Spleen (tissue), 11 donors: Measurements from ENCODE around the gene GGT6. TPM values are rescaled to one million over a fixed set of nuclear protein-coding genes. Genes with fewer than 3 reads are reported as not detected.

Experiments used
- DNase-seq: peaks from one replicate; pipeline ENCODE4 v3.0.0-alpha.2; 2020
- H3K27ac ChIP-seq, 8 donors: fragments of 200-600 bp; sonication (generic) in 7 of 8; 1 replicate in 4 of 8; 2 replicates in 4 of 8; pipeline versions ENCODE4 v1.5.0 to v1.8.0; 2016 to 2021; ENCODE audit warnings: inconsistent platforms in 4 of 8, mild to moderate bottlenecking in 4 of 8, moderate library complexity in 1 of 8
- H3K27me3 ChIP-seq, 7 donors: fragments of 200-600 bp; sonication (generic) in 6 of 7; replicated peaks in 1 of 7; 1 replicate in 4 of 7; 2 replicates in 3 of 7; pipeline versions ENCODE4 v1.5.0 to v1.8.0; 2016 to 2021; ENCODE audit warnings: inconsistent platforms in 3 of 7, mild to moderate bottlenecking in 1 of 7
- H3K36me3 ChIP-seq, 6 donors: fragments of 200-600 bp; sonication (generic) in 5 of 6; 1 replicate in 4 of 6; 2 replicates in 2 of 6; pipeline versions ENCODE4 v1.5.0 to v1.8.0; 2016 to 2021; ENCODE audit warnings: inconsistent platforms in 2 of 6
- H3K4me1 ChIP-seq, 6 donors: fragments of 200-600 bp; sonication (generic) in 5 of 6; 1 replicate in 3 of 6; 2 replicates in 3 of 6; pipeline versions ENCODE4 v1.5.0 to v1.8.0; 2016 to 2021; ENCODE audit warnings: inconsistent platforms in 3 of 6
- H3K4me3 ChIP-seq, 8 donors: fragments of 200-600 bp; sonication (generic) in 7 of 8; 1 replicate in 4 of 8; 2 replicates in 4 of 8; pipeline versions ENCODE4 v1.5.0 to v1.8.0; 2016 to 2021; ENCODE audit warnings: inconsistent platforms in 4 of 8, mild to moderate bottlenecking in 4 of 8, moderate library complexity in 2 of 8
- H3K9me3 ChIP-seq, 8 donors: fragments of 200-600 bp; sonication (generic) in 7 of 8; 1 replicate in 4 of 8; 2 replicates in 4 of 8; pipeline versions ENCODE4 v1.5.0 to v1.8.0; 2016 to 2021; ENCODE audit warnings: inconsistent platforms in 4 of 8
- CTCF ChIP-seq, 11 experiments: fragments of 200-600 bp in 7 of 11; fragments of 450-650 bp in 4 of 11; sonication (generic) in 4 of 11; IDR thresholded peaks in 8 of 11; conservative IDR thresholded peaks in 3 of 11; 1 replicate in 7 of 11; 2 replicates in 4 of 11; pipeline versions ENCODE4 v1.4.0 to v1.8.0; 2016 to 2021; ENCODE audit warnings: antibody characterized with exemption in 11 of 11, inconsistent platforms in 4 of 11, mild to moderate bottlenecking in 1 of 11
- POLR2A ChIP-seq, 3 donors: fragments of 450-650 bp; IDR thresholded peaks; one replicate each; pipeline ENCODE4 v1.5.1; 2017; ENCODE audit warnings: antibody characterized with exemption in 3 of 3, mild to moderate bottlenecking in 1 of 3
- POLR2AphosphoS5 ChIP-seq, 3 donors: sonication (generic); formaldehyde crosslinking; IDR thresholded peaks; one replicate each; pipeline ENCODE4 v1.5.1; 2017; ENCODE audit warnings: antibody characterized with exemption in 3 of 3
- whole genome bisulfite sequencing, 5 donors: extraction: QIAGEN DNeasy Blood & Tissue Kit in 3 of 5; methylation state at CpG; one replicate each; pipeline versions ENCODE4 v1.1.5 to v1.1.7; 2013 to 2018; 5-methylcytosine and 5-hydroxymethylcytosine counted together
- intact Hi-C: fragments of 100-400 bp; cut with DNase I; formaldehyde crosslinking; loops from one replicate; pipeline ENCODE4 v1.15.0; 2023; ENCODE audit warnings: low total_unique reads
- polyA plus RNA-seq, 3 donors: library from polyadenylated mRNA; stranded (reverse); fragments of 200-250 nt; gene quantifications; one replicate each; pipeline ENCODE4 v1.2.1, GENCODE V29; 2013
- total RNA-seq, 7 donors: library from RNA; depleted of rRNA in 3 of 7; stranded (reverse); fragments of >200 nt in 3 of 7; fragmentation: NEBNext Ultra II Directional in 4 of 7; extraction: Animal tissue kit (Norgen Biotek cat#: 25700) in 4 of 7; gene quantifications; one replicate each; pipeline versions ENCODE4 v1.1.0 to v1.2.1, GENCODE V29; 2016 to 2021
- donor health status: healthy with polysubstance abuse.
- donor health status: DM: no; HTN: no; CAD: no; lungs with moderate emphysema.
- donor health status: DM: no; HTN: no; CAD: no.
- donor health status: Bipolar disorder and iron deficiency.
- donor health status: healthy.
- donor health status: DM: no; HTN: no; CAD: no.
- donor health status: DM: yes; HTN: yes; CAD: no.

Gene GGT6
- total and polyA plus RNA-seq, 10 donors, result 0.03 to 0.42 TPM; not detected in 8

GRCh38 chr17:4508207-4508606 is 52.2 kb downstream of the GGT6 start:
- 39 to 87% (median 70%) methylated on average over 2 to 3 of the region's 3 CpGs for WGBS, 5 donors

GRCh38 chr17:4507361-4508111 is 52.8 kb downstream of the GGT6 start:
- intact Hi-C loops, result no loop called here
- Histone ChIP-seq H3K4me3 (no peak overlapping the region), H3K4me1 (peaks cover 43 to 100% (median 78%) of the 10 kb centered on the region in 6 donors), H3K36me3 (no peaks in the 10 kb centered on the region), H3K27me3 (peaks cover 0 to 59% (median under 1%) of the 10 kb centered on the region in 7 donors), H3K9me3 (no peaks in the 10 kb centered on the region), H3K27ac (peak overlapping the region in 6 of 8 donors; percentile 24 to 86 (median 76))
- 57 to 78% (median 62%) methylated on average over 6 to 8 of the region's 8 CpGs for WGBS, 5 donors
- DNase-seq, result no peak
- TF ChIP-seq CTCF (IDR thresholded peaks at IDR 0.05 in 8 of 11, conservative IDR thresholded peaks at IDR 0.05 in 3 of 11) (no peak), POLR2A (IDR thresholded peaks at IDR 0.05) (no peak), POLR2AphosphoS5 (IDR thresholded peaks at IDR 0.05) (no peak)

More at GRCh38 chr17:4508207-4508606, 52.2 kb downstream of the GGT6 start:
- TF ChIP-seq POLR2A (IDR thresholded peaks at IDR 0.05), result no peak
- TF ChIP-seq CTCF (IDR thresholded peaks at IDR 0.05 in 8 of 11, conservative IDR thresholded peaks at IDR 0.05 in 3 of 11), result no peak
- TF ChIP-seq POLR2AphosphoS5 (IDR thresholded peaks at IDR 0.05), result no peak
- Histone ChIP-seq H3K4me1 (peaks cover 43 to 100% (median 78%) of the 10 kb centered on the region in 6 donors), H3K4me3 (no peak overlapping the region), H3K9me3 (no peaks in the 10 kb centered on the region), H3K27me3 (peaks cover 0 to 52% (median 0%) of the 10 kb centered on the region in 7 donors), H3K36me3 (no peaks in the 10 kb centered on the region), H3K27ac (peak overlapping the region in 6 of 8 donors; percentile 29 to 86 (median 80))
- intact Hi-C loops, result no loop called here
- DNase-seq, result no peak

Other genes with a start within 250 kb of the GGT6 start
- gene UBE2G1, start 193.9 kb downstream of the GGT6 start, total RNA-seq, result 10 to 100 TPM; 43.8 to 59.7 (median 56.1) TPM
- 10 to 100 TPM; 10.7 to 15.2 (median 15.2) TPM for gene UBE2G1, start 193.9 kb downstream of the GGT6 start, polyA plus RNA-seq
- gene SPNS3, start 126.6 kb downstream of the GGT6 start, total RNA-seq, result 1 to 10 TPM; 1.1 to 4.7 (median 3.6) TPM
- gene SPNS3, start 126.6 kb downstream of the GGT6 start, polyA plus RNA-seq, result 1 to 10 TPM; 2.8 to 7.2 (median 4.3) TPM
- gene SPNS2, start 61.7 kb downstream of the GGT6 start, total RNA-seq, result 10 to 100 TPM; 19.6 to 53.5 (median 36.6) TPM
- gene SPNS2, start 61.7 kb downstream of the GGT6 start, polyA plus RNA-seq, result 10 to 100 TPM in 2 of 3 donors, 1 to 10 TPM in 1; 8.1 to 20.4 (median 13.2) TPM
- gene MYBBP1A, start 5.2 kb downstream of the GGT6 start, total RNA-seq, result 10 to 100 TPM; 37.1 to 71.2 (median 54.4) TPM
- 10 to 100 TPM; 24.7 to 48.6 (median 35.5) TPM for gene MYBBP1A, start 5.2 kb downstream of the GGT6 start, polyA plus RNA-seq
- gene SMTNL2, start 24.0 kb upstream of the GGT6 start, total RNA-seq, result 1 to 10 TPM in 2 of 7 donors, under 1 TPM in 5; 0.42 to 1.5 (median 0.97) TPM
- under 1 TPM; 0.22 to 0.67 (median 0.36) TPM for gene SMTNL2, start 24.0 kb upstream of the GGT6 start, polyA plus RNA-seq
- 1 to 10 TPM in 2 of 7 donors, under 1 TPM in 4, not detected in 1; 0.46 to 2.6 (median 0.88) TPM for gene ALOX15, start 81.1 kb upstream of the GGT6 start, total RNA-seq
- under 1 TPM; 0.04 to 0.09 (median 0.06) TPM for gene ALOX15, start 81.1 kb upstream of the GGT6 start, polyA plus RNA-seq
- 10 to 100 TPM; 21.7 to 67.6 (median 43.9) TPM for gene PELP1, start 143.6 kb upstream of the GGT6 start, total RNA-seq
- 10 to 100 TPM; 15.7 to 34.9 (median 25.8) TPM for gene PELP1, start 143.6 kb upstream of the GGT6 start, polyA plus RNA-seq
- gene ARRB2, start 150.1 kb upstream of the GGT6 start, total RNA-seq, result 100 to 1,000 TPM; 117 to 416 (median 226) TPM
- gene ARRB2, start 150.1 kb upstream of the GGT6 start, polyA plus RNA-seq, result 100 to 1,000 TPM in 2 of 3 donors, 10 to 100 TPM in 1; 61.4 to 127 (median 120) TPM
- gene MED11, start 170.9 kb upstream of the GGT6 start, total RNA-seq, result 10 to 100 TPM; 17.1 to 42.7 (median 22.3) TPM
- gene MED11, start 170.9 kb upstream of the GGT6 start, polyA plus RNA-seq, result 10 to 100 TPM; 42.9 to 47.1 (median 43.8) TPM
- gene ZMYND15, start 179.3 kb upstream of the GGT6 start, total RNA-seq, result 10 to 100 TPM in 1 of 7 donors, 1 to 10 TPM in 6; 3.8 to 11.5 (median 5.2) TPM
- gene ZMYND15, start 179.3 kb upstream of the GGT6 start, polyA plus RNA-seq, result 1 to 10 TPM; 1.8 to 3.1 (median 2.2) TPM
- gene CXCL16, start 179.4 kb upstream of the GGT6 start, total RNA-seq, result 100 to 1,000 TPM in 1 of 7 donors, 10 to 100 TPM in 6; 45.5 to 104 (median 70.5) TPM
- 10 to 100 TPM; 11.5 to 29.0 (median 17.2) TPM for gene CXCL16, start 179.4 kb upstream of the GGT6 start, polyA plus RNA-seq
- gene TM4SF5, start 211.3 kb upstream of the GGT6 start, total RNA-seq, result not detected
- not detected for gene TM4SF5, start 211.3 kb upstream of the GGT6 start, polyA plus RNA-seq
- 10 to 100 TPM in 5 of 7 donors, 1 to 10 TPM in 2; 5.8 to 74.3 (median 16.5) TPM for gene VMO1, start 225.8 kb upstream of the GGT6 start, total RNA-seq
- gene VMO1, start 225.8 kb upstream of the GGT6 start, polyA plus RNA-seq, result 10 to 100 TPM in 1 of 3 donors, 1 to 10 TPM in 2; 5.0 to 10.9 (median 8.4) TPM
- gene GLTPD2, start 228.4 kb upstream of the GGT6 start, total RNA-seq, result not detected
- under 1 TPM in 1 of 3 donors, not detected in 2; 0.06 TPM for gene GLTPD2, start 228.4 kb upstream of the GGT6 start, polyA plus RNA-seq
- gene PSMB6, start 235.6 kb upstream of the GGT6 start, total RNA-seq, result 100 to 1,000 TPM in 1 of 7 donors, 10 to 100 TPM in 6; 72.9 to 143 (median 84.0) TPM
- 100 to 1,000 TPM; 106 to 161 (median 124) TPM for gene PSMB6, start 235.6 kb upstream of the GGT6 start, polyA plus RNA-seq
- gene PLD2, start 246.6 kb upstream of the GGT6 start, total RNA-seq, result 10 to 100 TPM; 19.5 to 42.0 (median 37.4) TPM
- gene PLD2, start 246.6 kb upstream of the GGT6 start, polyA plus RNA-seq, result 10 to 100 TPM in 2 of 3 donors, 1 to 10 TPM in 1; 6.0 to 14.1 (median 13.6) TPM